T-helper 2 cell treated with Interferon-gamma antibody and Interleukin-4, amounts not matched to agents 100 ng/mL and 5 ng/mL, for 36 hours (primary cell): ENCODE data around the gene BNIP3. TPM values are rescaled to one million over a fixed set of nuclear protein-coding genes. Genes with fewer than 3 reads are reported as not detected.
"Not testable (repeated sequence)": the region's sequence is repeated elsewhere in the genome, so short reads cannot be mapped to it uniquely, and the experiment has no call there.

Source experiments
- intact Hi-C: fragments of 100-400 bp; cut with micrococcal nuclease; formaldehyde crosslinking; loops from one replicate; pipeline ENCODE4 v1.15.1; 2023
- total RNA-seq: library from RNA; stranded (reverse); gene quantifications from 2 replicates; pipeline ENCODE4 v1.2.3, GENCODE V29; 2022

Gene BNIP3
- total RNA-seq, 1 donor from 2014 or later: 41.0 TPM

DNA sequence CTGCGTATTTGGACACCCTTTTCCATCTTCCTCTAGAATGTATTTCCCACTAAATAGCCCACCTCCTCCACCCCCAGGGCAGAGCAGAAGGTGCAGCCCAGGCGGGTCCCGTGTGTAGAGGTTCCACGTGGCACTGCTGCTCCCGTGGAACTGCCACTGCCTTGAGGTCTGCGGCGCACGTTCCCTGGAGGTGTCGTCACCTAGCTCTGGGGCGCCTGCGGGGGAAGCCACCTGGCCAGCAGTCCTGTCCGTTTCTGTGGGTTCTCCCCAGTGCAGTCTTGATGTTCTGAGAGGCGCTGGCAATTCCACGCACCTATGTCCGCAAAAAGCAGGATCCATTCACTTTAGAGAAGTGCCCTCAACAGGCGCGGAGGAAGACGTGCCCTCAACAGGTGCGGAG lies 21.9 kb downstream of the BNIP3 start:
- intact Hi-C loops: no loop called here

DNA sequence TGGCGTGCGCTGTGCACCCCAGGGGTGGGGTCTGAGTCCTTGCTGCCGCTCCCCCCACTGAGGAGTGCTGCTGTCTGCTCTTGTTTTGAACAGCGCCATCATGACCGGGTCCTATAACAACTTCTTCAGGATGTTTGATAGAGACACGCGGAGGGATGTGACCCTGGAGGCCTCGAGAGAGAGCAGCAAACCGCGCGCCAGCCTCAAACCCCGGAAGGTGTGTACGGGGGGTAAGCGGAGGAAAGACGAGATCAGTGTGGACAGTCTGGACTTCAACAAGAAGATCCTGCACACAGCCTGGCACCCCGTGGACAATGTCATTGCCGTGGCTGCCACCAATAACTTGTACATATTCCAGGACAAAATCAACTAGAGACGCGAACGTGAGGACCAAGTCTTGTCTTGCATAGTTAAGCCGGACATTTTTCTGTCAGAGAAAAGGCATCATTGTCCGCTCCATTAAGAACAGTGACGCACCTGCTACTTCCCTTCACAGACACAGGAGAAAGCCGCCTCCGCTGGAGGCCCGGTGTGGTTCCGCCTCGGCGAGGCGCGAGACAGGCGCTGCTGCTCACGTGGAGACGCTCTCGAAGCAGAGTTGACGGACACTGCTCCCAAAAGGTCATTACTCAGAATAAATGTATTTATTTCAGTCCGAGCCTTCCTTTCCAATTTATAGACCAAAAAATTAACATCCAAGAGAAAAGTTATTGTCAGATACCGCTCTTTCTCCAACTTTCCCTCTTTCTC lies 26.0 kb downstream of the BNIP3 start:
- intact Hi-C loops: no loop called here

DNA sequence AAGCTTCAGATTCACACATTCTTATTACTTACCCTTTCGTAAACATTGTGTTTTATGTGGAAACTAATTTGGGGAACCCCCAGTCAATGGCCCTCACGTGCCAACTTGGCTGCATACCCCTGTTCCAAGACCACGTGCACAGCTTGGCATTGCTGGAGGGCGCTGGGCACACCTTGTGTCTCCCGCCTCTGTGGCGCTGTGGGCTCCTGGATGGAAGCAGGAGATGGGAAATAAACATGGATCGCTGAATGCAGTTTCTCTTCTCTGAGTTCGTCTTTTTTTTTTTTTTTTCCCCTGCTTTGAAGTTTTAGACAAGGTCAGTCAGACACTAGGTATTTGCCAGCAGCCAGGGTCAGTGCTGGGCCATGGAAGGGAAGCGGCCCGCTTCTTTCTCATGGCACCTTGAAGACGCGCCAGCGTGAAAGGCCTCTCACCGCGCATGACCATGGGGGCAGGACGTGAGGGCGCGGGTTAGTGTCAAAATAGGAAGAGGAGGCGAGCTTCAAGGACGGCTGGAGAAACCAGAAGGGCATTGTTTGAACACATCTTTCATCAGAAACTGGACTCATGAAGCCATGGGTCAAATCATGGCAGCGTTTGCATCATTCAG lies 27.3 kb downstream of the BNIP3 start:
- intact Hi-C loops: no loop called here

DNA sequence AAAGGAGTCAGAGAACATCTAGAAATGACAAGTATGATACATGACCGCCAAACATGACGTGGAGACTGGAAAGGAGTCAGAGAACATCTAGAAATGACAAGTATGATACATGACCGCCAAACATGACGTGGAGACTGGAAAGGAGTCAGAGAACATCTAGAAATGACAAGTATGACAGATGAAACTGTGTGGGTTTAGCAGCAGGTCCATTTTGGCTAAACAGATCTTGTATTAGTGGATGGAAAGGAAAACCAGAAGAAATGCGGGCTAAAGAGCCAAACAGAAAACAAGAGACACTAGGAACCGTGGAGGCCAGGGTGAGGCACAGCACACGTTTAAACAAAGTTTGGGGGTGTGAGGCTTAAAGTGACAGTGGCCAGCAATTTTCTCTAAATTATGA lies 31.8 kb downstream of the BNIP3 start:
- intact Hi-C loops: not testable (repeated sequence)

DNA sequence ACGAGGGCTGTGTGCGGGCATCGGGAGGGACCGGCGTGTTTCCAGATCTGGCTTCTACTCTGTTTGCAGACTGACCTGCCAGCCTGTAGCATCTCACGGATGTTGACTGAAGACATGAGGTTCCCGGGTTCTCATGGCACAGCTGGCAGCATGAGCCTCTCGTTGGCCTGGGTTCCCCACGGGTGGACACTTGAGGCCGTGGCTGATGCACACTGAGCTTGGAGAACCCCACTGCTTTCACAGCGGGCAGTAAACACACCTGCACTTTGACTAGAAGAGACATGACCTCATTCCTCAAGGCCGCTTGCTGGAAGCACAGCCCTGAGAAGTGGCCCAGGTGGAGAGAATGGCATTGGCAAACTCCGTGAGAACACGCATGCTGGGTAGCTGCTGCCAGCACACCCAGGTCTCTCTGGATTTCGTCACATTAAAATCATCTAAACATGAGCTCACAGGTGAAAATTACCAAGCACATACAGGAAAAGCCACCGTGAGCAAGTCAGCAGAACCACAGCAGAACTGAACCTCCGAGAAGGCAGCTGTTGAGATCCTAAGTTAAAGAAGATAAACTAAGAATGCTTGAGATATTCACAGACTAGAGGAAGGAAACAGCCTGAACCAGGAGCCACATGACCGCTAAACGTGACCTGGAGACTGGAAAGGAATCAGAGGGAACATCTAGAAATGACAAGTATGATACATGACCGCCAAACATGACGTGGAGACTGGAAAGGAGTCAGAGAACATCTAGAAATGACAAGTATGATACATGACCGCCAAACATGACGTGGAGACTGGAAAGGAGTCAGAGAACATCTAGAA lies 32.5 kb downstream of the BNIP3 start:
- intact Hi-C loops: no loop called here

DNA sequence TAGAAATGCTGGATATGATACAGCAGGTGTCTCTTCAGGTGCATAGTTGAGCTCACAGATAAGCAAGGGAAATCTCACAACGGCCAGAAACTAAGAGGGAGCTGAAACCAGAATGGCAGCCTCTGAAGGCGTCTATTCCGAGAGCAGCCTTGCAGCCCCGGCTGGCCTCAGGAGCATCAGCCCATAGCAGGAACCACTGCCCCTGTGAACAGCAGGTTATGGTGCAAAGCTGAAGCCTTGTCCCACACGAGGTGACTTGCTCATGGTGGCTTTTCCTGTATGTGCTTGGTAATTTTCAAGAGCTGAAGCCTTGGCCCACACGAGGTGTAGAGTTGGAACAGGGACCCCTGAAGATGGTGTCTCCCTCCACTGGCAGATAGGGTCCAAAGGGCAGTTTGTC lies 33.2 kb downstream of the BNIP3 start:
- intact Hi-C loops: no loop called here

DNA sequence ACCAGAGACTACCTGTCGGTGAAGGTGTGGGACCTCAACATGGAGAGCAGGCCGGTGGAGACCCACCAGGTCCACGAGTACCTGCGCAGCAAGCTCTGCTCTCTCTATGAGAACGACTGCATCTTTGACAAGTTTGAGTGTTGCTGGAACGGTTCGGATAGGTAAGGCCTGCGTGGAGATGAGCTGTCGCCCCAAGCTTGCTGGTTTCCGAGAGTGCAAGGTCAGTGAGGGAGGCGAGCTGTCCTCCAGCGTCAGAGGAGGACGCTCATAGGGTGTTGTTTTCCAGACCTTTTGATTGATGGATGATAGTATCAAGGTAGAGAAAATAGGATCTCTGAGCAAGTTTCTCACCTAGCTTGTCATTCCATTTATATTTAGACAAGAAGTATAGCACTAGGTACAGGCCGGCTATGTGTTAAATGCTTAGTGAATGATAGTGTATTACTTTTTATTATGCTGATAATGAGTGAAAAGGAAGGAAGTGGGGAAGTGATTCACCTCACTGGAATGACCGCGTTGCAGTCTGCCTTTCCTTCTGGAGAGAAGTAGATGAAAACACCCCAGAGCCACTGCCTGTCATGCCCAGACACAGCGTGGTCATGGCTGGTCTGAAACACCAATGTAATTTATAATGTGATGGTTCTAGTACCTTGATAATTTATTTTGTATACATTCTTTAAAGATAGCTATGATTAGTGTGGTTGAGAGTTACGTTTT lies 33.9 kb downstream of the BNIP3 start:
- intact Hi-C loops: no loop called here

DNA sequence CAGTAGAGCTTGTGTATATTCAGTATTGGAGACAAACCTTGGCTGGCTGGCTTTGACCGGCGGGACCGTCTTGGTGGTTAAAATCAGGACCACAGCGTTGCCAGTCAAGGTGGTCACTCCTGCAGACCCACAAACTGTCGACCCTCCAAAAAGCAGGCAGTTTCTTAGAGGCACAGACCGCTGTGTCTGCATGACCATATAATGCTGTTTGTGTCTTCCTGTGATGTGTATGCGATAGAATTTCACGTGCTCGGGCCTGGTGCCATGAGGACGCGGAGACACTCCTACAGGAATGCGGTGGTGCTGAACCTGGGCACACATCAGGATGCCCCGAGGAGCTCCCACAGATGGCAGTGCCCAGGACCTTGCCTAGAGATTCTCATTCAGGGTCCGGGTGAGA lies 34.8 kb downstream of the BNIP3 start:
- intact Hi-C loops: no loop called here

DNA sequence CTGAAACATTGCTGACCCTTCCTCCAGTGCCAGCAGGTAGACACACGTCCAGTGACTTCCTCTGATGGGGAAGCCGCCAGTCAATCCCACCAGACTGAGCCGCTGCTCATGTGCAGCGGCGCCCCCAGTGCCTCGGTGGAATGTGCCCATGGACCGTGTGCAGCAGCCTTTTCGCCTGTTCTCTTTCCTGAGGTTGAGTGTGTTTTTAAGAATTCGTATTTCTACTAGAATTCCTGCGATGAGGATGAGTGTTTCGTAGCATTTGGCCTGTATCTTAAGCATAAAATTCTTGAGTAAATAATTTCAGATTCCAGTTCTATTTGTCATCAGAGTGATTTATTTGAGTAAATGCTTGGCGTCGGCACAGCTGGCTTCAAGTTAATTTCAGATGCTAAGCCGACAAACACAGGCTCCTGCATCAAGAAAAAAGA lies 35.4 kb downstream of the BNIP3 start:
- intact Hi-C loops: no loop called here

DNA sequence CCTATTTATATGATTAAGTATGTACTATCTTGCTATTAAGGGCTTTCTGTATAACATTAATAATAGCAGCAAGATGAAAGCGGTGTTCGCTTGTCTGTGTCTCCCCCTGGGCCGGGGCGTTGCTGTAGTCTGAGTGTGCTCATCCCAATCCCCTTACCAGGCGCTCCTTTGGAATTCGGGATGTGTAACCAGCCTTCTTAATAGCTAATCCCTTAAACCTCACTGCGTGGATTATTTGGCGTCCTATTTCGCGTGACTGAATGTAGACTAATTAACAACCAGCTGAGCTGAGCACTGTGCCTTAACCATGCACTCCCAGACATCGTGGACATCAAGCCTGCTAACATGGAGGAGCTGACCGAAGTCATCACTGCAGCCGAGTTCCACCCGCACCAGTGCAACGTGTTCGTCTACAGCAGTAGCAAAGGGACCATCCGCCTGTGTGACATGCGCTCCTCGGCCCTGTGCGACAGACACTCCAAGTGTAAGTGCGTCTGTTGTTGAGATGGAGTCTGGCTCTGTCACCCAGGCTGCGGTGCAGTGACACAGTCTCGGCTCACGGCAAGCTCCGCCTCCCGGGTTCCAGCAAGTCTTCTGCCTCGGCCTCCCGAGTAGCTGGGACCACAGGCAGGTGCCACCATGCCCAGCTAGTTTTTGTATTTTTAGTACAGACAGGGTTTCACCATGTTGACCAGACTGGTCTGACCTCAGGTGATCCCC lies 36.6 kb downstream of the BNIP3 start:
- intact Hi-C loops: no loop called here

DNA sequence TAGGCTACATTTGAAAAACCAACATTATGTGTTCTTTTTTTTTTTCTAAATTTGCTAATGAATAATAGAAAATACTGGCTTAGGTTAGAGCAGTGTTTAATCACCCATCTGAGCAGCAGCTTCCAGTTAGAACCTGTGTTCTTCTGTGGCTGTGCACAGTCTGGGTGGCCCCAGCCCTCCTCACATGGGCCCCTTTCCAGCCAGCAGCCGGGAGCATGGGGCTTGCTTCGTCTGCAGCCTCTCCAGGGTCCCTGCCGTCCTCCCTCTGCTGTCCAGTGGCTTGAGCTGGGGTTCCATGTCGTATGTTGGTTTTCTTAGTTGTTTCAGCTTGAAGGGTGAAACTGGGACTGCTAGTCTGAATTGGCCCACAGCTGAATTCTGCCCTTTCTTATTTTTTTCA lies 37.3 kb downstream of the BNIP3 start:
- intact Hi-C loops: no loop called here

DNA sequence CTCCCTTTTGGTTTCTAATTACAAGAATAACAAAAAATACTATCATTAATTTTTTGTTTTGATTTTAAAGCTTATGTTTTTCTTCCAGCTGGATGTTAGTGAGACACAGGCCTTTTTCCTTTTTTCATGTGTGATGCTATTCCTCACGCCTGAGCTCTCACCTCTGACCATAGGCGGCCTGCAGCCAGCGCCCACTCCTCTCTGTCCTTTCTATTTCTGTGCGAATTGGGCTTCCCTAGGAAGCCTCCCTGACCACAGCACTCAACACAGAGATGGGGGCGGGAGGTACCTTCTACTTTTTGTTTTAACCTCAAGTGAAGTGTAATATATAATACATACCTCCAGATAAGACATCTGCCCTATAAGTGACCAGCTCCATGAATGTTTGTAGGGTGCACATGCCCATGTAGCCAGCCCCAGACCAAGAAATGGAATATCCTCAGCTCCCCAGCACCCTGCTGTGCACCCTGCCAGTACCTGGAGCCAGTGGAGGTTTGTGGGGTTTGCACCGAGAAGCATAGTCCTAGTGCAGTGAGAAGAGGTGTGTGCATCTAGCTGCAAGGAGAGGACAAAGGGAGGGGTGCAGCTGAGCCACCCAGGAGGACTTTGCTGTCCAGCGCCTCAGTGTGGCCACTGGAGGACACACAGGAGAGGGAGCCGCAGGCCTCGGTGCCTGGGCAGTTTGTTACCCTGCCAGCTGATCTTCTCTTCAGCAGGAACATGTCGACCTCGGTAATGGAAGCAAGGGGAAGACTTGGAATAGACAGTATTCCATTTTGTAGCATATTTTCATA lies 38.5 kb downstream of the BNIP3 start:
- intact Hi-C loops: loop anchor here (1.0 kb wide), 1 partner anchor 58 kb away; no protein-coding TSS in a partner anchor

DNA sequence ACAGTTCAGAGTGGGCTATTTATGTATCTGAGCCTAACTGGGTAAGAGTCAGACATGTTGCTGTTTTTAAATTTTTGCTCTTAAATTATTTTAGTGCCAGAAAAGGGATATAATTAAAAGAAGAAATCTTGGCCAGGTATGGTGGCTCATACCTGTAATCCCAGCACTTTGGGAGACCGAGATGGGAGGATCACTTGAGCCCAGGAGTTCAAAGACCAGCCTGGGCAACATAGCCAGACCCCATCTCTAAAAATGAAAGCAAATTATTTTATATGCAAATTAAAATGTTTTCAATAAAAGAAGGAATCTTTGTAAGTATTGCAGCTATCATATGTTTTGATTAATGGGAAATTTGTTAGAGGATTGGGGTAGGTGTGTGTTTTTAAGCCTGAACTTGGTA lies 39.3 kb downstream of the BNIP3 start:
- intact Hi-C loops: no loop called here

DNA sequence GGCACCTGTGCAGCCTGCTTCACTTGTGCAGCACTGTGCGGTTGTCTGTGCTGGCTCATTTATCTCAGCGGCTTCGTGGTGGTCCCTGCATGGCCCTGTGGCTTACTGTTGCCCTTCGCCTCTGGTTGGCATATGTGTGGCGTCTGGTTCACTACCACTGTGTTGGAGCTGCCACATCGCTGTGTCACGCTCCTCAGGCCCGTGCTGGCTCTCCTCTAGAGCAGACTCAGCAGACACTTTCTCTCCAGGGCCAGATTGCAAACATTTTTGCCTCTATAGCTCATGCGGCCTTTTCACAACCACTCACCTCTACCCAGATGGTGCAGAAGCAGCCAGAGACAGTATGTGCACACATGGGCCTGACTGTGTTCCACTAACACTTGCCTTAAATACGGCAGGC lies 43.0 kb downstream of the BNIP3 start:
- intact Hi-C loops: no loop called here

DNA sequence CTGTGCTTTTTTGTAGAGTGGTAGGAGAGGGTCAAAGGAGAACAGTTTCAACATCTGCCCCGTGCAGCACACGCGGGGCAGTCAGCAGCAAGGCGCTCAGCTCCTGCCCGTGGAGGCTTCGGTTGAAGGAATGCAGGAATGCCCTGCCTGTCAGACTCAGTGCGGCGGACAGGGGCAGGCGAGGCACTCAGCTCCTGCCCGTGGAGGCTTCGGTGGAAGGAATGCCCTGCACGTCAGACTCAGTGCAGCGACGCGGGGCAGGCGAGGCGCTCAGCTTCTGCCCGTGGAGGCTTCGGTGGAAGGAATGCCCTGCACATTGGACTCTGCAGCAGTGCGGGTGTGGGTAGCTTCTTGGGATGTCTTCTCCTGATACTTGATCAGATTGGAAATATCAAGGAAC lies 43.9 kb downstream of the BNIP3 start:
- intact Hi-C loops: no loop called here

DNA sequence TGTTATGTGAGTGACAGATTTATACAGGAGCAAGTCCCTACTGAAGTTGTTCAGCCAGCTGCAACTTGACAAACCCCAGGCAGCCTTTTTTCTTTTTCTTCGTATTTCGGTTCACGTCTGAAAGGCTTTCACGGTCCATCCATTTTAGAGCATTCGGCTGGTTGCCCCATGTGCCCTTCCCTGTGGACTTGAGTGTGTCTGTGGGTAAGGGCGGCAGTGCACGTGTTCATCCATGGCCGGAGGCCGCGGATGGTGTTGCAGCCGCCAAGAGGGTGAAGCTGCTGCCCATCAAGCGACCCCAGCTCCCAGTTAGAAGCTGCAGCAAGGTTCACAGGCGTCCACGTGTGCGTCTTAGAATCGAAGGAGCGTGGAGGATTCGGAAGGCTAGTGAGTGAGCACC lies 45.0 kb downstream of the BNIP3 start:
- intact Hi-C loops: no loop called here

DNA sequence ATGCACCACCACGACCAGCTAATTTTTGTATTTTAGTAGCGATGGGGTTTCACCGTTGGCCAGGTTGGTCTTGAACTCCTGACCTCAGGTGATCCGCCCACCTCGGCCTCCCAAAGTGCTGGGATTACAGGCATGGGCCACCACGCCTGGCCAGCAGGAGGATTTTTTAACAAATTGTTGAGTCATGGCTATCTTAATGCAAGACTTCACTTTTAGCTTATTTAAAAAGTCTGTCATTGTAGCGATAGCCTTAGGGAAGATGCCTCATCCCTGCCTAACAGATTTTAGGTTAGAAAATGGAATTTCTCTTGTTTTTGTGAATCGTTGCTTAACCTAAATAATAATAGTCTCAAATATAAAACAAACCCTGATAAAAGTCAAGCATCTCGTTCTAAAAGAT lies 45.4 kb downstream of the BNIP3 start:
- intact Hi-C loops: no loop called here

DNA sequence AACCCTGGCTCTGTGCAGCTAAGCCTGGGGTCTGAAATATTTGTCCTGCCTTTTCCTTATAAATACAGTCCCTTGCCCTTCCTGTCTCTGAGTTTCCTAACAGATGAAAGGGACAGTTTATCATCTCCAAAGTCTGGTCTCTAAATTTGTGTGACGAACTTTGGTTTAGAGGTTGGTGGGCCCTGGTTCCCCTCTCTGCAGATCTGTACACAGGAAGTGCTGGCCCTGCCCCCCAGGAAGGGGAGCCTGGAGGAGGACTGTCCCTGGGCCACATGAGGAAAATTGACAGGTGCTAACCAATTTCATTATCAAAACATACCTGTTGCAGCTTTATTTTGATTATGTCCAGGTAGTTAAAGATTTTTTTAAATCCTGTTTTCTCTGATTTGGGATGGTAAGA lies 46.5 kb downstream of the BNIP3 start:
- intact Hi-C loops: no loop called here

DNA sequence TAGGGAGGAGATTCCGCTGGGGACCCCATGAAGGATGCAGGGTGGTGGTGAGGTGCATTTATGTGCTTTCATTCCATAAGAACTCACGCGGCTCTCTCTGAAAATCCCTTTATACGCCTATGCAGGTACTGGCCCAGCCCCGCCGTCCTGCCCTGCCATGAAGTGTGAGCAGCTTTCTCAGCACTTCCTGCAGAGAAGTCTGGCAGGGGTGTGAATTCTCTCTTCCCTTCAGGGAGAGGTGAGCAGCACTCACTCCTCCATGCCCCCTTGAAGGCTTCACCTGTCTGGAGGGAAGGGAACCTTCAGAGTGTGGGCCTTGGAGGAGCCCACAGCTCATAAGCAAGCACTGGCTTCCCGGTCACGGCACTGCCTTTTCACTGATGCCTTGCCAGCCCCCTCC lies 47.0 kb downstream of the BNIP3 start:
- intact Hi-C loops: no loop called here

DNA sequence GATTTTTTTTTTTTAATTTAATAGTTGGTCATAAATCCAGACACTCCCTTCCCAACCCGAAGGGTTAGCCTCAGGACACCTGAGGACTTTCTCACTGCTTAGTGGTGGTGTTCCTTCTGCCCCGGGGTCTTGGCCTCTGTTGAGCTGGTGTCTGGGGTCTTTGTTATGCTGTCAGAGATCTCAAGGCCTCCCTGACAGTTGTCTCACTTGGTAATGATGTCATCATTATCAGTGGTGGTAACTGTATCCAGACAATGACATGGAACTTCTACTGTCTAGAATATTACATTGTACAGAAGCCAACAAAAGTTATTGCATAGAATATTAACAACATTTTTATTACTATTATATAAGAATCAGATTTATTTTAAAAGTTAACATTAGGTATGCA lies 48.0 kb downstream of the BNIP3 start:
- intact Hi-C loops: no loop called here
